NB4 (cell line): ENCODE measurements around the gene GEMIN5.

Experiments used
- CTCF ChIP-seq: IDR thresholded peaks from one replicate; pipeline ENCODE4 v1.5.1; 2012; ENCODE audit warnings: low read depth, low read length
- MAX ChIP-seq: IDR thresholded peaks from 2 replicates; pipeline ENCODE4 v1.6.1; 2011; ENCODE audit warnings: low read depth, low read length
- MYC ChIP-seq: IDR thresholded peaks from 2 replicates; pipeline ENCODE4 v1.6.1; 2011; ENCODE audit warnings: low read depth, low read length
- POLR2A ChIP-seq: IDR thresholded peaks from 2 replicates; pipeline ENCODE4 v1.6.1; 2011; ENCODE audit warnings: mild to moderate bottlenecking; ENCODE audit not compliant: insufficient read length; ENCODE audit errors: extremely low read depth

DNA sequence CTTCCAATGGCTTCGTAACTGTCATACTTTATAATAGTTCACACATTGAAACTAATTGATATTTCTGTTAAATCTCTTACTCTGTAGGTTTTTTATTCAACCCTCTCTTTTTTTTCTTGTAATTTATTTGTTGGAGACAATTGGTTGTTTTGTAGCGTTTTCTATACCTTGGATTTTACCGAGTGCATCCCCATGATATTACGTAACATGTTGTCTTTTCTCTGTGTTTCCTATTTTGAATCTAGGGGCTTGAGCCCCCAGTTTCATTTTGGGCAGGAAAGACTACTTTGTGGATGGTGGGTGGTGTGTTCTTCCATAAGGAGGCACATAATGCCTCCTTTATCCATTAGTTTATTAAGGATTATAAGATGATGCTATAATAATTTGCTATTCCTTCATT, 10.3 kb upstream of the GEMIN5 start:
- no peak for TF ChIP-seq CTCF
- no peak for TF ChIP-seq POLR2A
- no peak for TF ChIP-seq MYC
- no peak for TF ChIP-seq MAX
